Ascending aorta (tissue), 2 donors: ENCODE data around the gene MRAS. TPM values are rescaled to one million over a fixed set of nuclear protein-coding genes. Genes with fewer than 3 reads are reported as not detected.

Experiments used
- DNase-seq, 2 donors: peaks; one replicate each; pipeline ENCODE4 v3.0.0-alpha.2; 2019; ENCODE audit warnings: low spot score in 2 of 2
- H3K27ac ChIP-seq, 2 donors: fragments of 200-600 bp; sonication (generic); one replicate each; pipeline ENCODE4 v1.5.1; 2016 to 2017; ENCODE audit warnings: mild to moderate bottlenecking in 1 of 2
- H3K27me3 ChIP-seq: fragments of 200-600 bp; sonication (generic); one replicate; pipeline ENCODE4 v1.5.1; 2017
- H3K36me3 ChIP-seq, 2 donors: fragments of 200-600 bp; sonication (generic); one replicate each; pipeline ENCODE4 v1.5.1; 2016
- H3K4me1 ChIP-seq, 2 donors: fragments of 200-600 bp; sonication (generic); one replicate each; pipeline ENCODE4 v1.5.1; 2016 to 2017; ENCODE audit warnings: mild to moderate bottlenecking in 1 of 2
- H3K4me3 ChIP-seq, 2 donors: fragments of 200-600 bp; sonication (generic); one replicate each; pipeline ENCODE4 v1.5.1; 2016 to 2017; ENCODE audit warnings: mild to moderate bottlenecking in 1 of 2
- H3K9me3 ChIP-seq, 2 donors: fragments of 200-600 bp; sonication (generic); one replicate each; pipeline ENCODE4 v1.5.1; 2016
- CTCF ChIP-seq, 3 experiments: fragments of 200-600 bp in 2 of 3; fragments of 450-650 bp in 1 of 3; sonication (generic) in 2 of 3; IDR thresholded peaks; one replicate each; pipeline ENCODE4 v1.5.1; 2016 to 2019; ENCODE audit warnings: antibody characterized with exemption in 3 of 3, mild to moderate bottlenecking in 1 of 3, moderate library complexity in 1 of 3
- intact Hi-C: fragments of 100-400 bp; cut with DNase I; formaldehyde crosslinking; loops from one replicate; pipeline ENCODE4 v1.15.1; 2023
- total RNA-seq: library from RNA; depleted of rRNA; stranded (reverse); fragments of >200 nt; gene quantifications from one replicate; pipeline ENCODE4 v1.1.0, GENCODE V29; 2016

MRAS gene
- total RNA-seq, 1 donor from 2014 or later = 24.5 TPM

- Histone ChIP-seq H3K36me3 (no peaks in the 10 kb centered on the region), H3K27ac (no peak overlapping the region), H3K9me3 (no peaks in the 10 kb centered on the region), H3K4me1 (peaks cover 4 to 9% of the 10 kb centered on the region in 2 donors), H3K4me3 (no peak overlapping the region), H3K27me3 (no peaks in the 10 kb centered on the region)
- TF ChIP-seq CTCF (IDR thresholded peaks at IDR 0.05) = no peak
- intact Hi-C loops = loop anchor here (10.0 kb wide), 1 partner anchor 156 kb away; the partner anchor contains the start of gene CEP70
- DNase-seq = no peak
These were observed 90.5 kb downstream of the MRAS start for GRCh38 chr3:138438896-138439295.

GRCh38 chr3:138439646-138440045 is 91.3 kb downstream of the MRAS start:
- intact Hi-C loops = loop anchor here (10.0 kb wide), 1 partner anchor 155 kb away; the partner anchor contains the start of gene CEP70
- no peaks in the 10 kb centered on the region for H3K9me3 ChIP-seq
- no peak overlapping the region for H3K27ac ChIP-seq
- no peak for TF ChIP-seq CTCF (IDR thresholded peaks at IDR 0.05)
- H3K27me3 ChIP-seq = no peaks in the 10 kb centered on the region
- H3K4me3 ChIP-seq = no peak overlapping the region
- no peaks in the 10 kb centered on the region for H3K36me3 ChIP-seq
- no peak for DNase-seq
- peaks cover 0 to 5% of the 10 kb centered on the region in 2 donors for H3K4me1 ChIP-seq

GRCh38 chr3:138440121-138440521 is 91.7 kb downstream of the MRAS start:
- H3K36me3 ChIP-seq = no peaks in the 10 kb centered on the region
- no peak overlapping the region for H3K4me3 ChIP-seq
- peaks cover 0 to 1% of the 10 kb centered on the region in 2 donors for H3K4me1 ChIP-seq
- no peak overlapping the region for H3K27ac ChIP-seq
- TF ChIP-seq CTCF (IDR thresholded peaks at IDR 0.05) = no peak
- intact Hi-C loops = no loop called here
- no peak for DNase-seq
- no peaks in the 10 kb centered on the region for H3K9me3 ChIP-seq
- H3K27me3 ChIP-seq = no peaks in the 10 kb centered on the region

- no peak overlapping the region for H3K27ac ChIP-seq
- TF ChIP-seq CTCF (IDR thresholded peaks at IDR 0.05) = no peak
- H3K4me3 ChIP-seq = no peak overlapping the region
- H3K4me1 ChIP-seq = no peaks in the 10 kb centered on the region
- H3K9me3 ChIP-seq = no peaks in the 10 kb centered on the region
- H3K27me3 ChIP-seq = no peaks in the 10 kb centered on the region
- intact Hi-C loops = no loop called here
- H3K36me3 ChIP-seq = no peaks in the 10 kb centered on the region
- no peak for DNase-seq
These were observed 92.2 kb downstream of the MRAS start for GRCh38 chr3:138440596-138440995.

- no peak for TF ChIP-seq CTCF (IDR thresholded peaks at IDR 0.05)
- no peaks in the 10 kb centered on the region for H3K4me1 ChIP-seq
- H3K9me3 ChIP-seq = no peaks in the 10 kb centered on the region
- no peaks in the 10 kb centered on the region for H3K27me3 ChIP-seq
- H3K4me3 ChIP-seq = no peak overlapping the region
- intact Hi-C loops = no loop called here
- DNase-seq = no peak
- no peaks in the 10 kb centered on the region for H3K36me3 ChIP-seq
- no peak overlapping the region for H3K27ac ChIP-seq
These were observed 92.9 kb downstream of the MRAS start for GRCh38 chr3:138441256-138441655.

GRCh38 chr3:138441742-138442141 is 93.4 kb downstream of the MRAS start:
- H3K9me3 ChIP-seq = no peaks in the 10 kb centered on the region
- H3K36me3 ChIP-seq = no peaks in the 10 kb centered on the region
- no peak for TF ChIP-seq CTCF (IDR thresholded peaks at IDR 0.05)
- no peaks in the 10 kb centered on the region for H3K4me1 ChIP-seq
- H3K27me3 ChIP-seq = no peaks in the 10 kb centered on the region
- H3K4me3 ChIP-seq = no peak overlapping the region
- H3K27ac ChIP-seq = no peak overlapping the region
- intact Hi-C loops = no loop called here
- DNase-seq = no peak
